RWPE1 (cell line): ENCODE results near the gene IRX4.
"Not testable (repeated sequence)": the region's sequence is repeated elsewhere in the genome, so short reads cannot be mapped to it uniquely, and the experiment has no call there.

ENCODE experiments used
- CTCF ChIA-PET: fragments of 350-600 bp; sonication (Branson Sonifier 250); formaldehyde crosslinking; extraction: SDS; loops from one replicate; lab custom pipeline; 2021; lab: Yijun Ruan, JAX
- POLR2A ChIA-PET: fragments of 400-600 bp; formaldehyde crosslinking; extraction: SDS; loops from one replicate; lab custom pipeline; 2020; ENCODE audit warnings: antibody characterized with exemption; ENCODE audit not compliant: low non-redundant PET; lab: Yijun Ruan, JAX
- DNase-seq: peaks from one replicate; pipeline ENCODE4 v3.0.0; 2012; ENCODE audit warnings: low spot score
- H3K27ac ChIP-seq: fragments of 450-650 bp; 2 replicates; pipeline ENCODE4 v1.5.1; 2017
- TF ChIP-seq, protein P1 (sequence below): fragments of 450-650 bp; conservative IDR thresholded peaks from 2 replicates; pipeline ENCODE4 v1.5.1; 2017; ENCODE audit warnings: low read depth, mild to moderate bottlenecking

IRX4 gene

DNA sequence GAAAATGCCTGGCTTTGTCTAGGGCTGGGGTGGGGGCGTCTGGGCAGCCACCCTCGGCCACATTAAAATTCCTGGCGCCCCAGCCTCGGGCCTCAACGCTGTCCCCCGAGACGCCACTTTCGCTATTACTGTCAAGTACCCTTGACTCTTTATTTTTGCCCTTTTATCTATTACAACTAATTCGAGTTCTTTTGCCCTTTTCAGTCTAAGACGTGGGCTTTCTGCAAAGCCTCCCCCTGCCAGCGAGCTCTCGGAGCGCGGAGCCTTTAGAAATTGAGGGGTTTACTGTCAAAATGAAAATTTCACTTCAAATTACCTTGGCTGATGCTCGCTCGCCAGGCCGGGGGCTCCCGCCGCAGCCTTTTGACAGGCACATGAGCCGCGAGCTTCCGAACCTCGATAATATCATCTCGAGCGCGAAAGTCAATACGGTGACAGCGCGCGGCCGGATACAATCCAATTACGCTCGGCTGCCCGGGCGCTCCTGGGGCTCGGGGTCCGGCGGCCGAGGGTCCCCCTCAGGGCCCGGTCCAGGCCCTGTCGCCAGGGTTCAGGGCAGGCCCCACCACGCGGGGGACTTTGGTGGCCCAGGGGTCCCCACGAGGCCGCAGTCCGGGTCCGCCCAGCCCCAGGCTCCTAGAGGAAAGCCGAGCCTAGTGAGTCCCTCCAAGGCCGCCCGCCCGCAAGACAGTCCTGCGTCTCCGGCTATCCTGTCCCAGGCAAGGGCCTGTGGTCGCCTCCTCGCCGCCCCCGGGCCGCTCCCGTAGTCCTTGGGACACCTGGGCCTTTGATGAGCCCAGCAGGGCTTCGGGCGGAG lies 6.7 kb downstream of the IRX4 start:
- POLR2A ChIA-PET = no interaction called here
- TF ChIP-seq, protein P1, sequence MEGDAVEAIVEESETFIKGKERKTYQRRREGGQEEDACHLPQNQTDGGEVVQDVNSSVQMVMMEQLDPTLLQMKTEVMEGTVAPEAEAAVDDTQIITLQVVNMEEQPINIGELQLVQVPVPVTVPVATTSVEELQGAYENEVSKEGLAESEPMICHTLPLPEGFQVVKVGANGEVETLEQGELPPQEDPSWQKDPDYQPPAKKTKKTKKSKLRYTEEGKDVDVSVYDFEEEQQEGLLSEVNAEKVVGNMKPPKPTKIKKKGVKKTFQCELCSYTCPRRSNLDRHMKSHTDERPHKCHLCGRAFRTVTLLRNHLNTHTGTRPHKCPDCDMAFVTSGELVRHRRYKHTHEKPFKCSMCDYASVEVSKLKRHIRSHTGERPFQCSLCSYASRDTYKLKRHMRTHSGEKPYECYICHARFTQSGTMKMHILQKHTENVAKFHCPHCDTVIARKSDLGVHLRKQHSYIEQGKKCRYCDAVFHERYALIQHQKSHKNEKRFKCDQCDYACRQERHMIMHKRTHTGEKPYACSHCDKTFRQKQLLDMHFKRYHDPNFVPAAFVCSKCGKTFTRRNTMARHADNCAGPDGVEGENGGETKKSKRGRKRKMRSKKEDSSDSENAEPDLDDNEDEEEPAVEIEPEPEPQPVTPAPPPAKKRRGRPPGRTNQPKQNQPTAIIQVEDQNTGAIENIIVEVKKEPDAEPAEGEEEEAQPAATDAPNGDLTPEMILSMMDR = no peak
- DNase-seq = no peak
- CTCF ChIA-PET = no interaction called here
- H3K27ac ChIP-seq = no peak overlapping the region

DNA sequence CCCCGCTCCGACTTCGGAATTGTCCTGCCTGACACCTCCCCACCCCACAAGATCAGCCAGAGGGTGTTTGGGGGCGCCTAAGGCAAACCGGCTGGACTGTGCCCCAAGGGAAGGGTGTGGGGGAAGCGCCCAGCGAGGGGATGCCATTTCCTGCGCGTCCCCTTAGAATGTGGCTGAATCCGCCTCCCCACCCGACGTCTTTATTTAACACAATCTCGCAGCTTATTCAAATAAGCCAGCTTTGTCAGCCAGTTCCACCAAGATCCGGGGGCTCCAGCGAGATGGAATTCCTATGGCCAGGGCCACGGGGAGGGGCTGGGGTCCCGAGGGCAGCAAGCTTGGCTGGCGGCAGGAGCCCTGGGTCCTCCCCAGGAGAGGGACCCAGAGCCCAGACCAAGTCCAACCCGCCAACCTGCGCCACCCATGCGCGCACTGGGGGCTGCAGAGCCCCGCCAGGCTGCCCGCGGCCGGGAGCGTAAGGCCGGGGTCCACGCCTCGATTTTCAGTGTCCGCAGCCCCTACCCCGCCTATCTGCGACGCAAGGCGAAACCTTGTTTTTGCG lies 7.4 kb downstream of the IRX4 start:
- TF ChIP-seq, protein P1 = no peak
- no peak overlapping the region for H3K27ac ChIP-seq
- POLR2A ChIA-PET = no interaction called here
- no peak for DNase-seq
- CTCF ChIA-PET = no interaction called here

- POLR2A ChIA-PET = no interaction called here
- DNase-seq = no peak
- TF ChIP-seq, protein P1 = no peak
- CTCF ChIA-PET = no interaction called here
- no peak overlapping the region for H3K27ac ChIP-seq
Observed at GRCh38 chr5:1874771-1875220, 7.9 kb downstream of the IRX4 start.

DNA sequence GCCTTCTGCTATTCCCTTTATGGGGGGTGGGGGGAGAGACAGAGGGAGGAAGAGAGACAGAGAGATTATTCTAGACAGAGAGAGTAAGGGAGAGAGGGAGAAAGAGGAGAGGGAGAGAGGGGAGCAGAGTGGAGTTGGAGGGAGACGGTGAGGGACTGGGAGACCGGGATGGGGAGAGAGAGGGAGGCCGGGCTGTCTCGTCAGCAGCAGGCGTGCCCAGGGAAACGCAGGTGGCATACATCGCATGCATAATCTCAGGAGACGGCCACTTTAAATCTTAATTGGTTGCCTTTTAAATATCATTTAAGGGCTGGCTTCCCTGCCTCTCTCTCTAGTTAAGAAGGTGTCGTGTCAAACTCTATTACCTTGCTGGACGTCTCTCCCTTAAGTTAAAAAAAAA lies 8.4 kb downstream of the IRX4 start:
- POLR2A ChIA-PET = no interaction called here

DNA sequence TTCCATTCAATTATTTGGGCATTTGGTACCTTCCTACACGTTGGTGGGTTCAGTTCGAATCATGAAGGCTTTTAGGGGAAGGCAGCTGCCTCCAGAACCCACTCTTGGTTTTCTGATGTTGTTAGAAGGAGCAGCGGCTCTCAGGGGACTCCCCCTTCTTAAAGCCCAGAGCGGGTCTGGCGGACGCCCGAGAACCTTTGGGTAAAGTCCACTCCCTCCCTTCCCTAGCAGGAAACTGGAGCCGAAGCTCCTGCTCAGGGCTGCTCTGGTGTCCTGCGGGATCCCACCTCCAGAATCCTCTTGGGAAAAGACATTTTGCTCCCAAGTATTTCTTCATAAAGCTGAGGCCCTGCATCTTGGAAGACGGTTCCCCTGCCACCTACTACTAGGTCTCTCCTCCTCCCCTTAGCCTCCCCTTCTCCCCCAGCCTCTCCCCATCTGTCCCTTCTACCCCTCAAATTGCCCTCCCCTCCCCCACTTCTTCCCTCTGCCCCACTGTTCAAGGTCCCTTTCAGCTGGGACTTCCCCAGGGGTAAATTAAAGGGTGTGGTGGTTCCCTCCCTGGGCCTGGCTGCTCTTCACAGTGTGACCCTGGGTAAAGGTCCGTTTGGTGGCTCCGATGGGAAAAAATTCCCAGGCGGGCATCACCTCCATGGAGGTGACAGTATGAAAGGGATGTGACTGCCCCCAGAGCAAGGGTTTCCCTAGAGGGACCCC lies 9.3 kb downstream of the IRX4 start:
- no peak for DNase-seq
- TF ChIP-seq, protein P1 = no peak
- CTCF ChIA-PET = no interaction called here
- peak overlapping the region; percentile 26; the same call in 1 of the 2 replicates for H3K27ac ChIP-seq
- POLR2A ChIA-PET = no interaction called here

More for the DNA sequence above, 8.4 kb downstream of the IRX4 start:
- CTCF ChIA-PET = no interaction called here
- no peak overlapping the region for H3K27ac ChIP-seq
- DNase-seq = no peak
- TF ChIP-seq, protein P1 = no peak

DNA sequence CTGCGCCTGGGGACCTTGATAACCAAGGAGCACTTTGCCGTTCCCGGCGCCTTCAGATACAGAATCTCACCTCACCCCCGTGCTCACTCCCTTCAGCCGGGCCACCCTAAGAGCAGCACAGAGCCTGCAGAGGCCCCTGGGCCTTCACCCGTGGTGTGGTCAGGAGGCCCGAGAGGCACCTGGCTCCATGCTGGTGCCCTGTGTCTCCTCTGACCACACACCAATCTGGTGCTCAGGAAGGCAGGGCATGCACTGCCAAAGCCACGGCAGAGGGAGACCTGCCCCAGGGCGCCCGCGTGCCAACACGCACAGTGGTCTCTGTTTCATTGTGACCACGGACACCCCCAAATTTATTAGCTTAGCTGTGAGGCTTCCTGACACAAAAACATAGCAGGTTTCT lies 11.3 kb downstream of the IRX4 start:
- ChIA-PET CTCF (no interaction called here), POLR2A (no interaction called here)
- H3K27ac ChIP-seq = 0 out of 2 replicates have a peak overlapping the region, but pooled peaks have one; percentile 26
- no peak for DNase-seq
- TF ChIP-seq, protein P1 = no peak

DNA sequence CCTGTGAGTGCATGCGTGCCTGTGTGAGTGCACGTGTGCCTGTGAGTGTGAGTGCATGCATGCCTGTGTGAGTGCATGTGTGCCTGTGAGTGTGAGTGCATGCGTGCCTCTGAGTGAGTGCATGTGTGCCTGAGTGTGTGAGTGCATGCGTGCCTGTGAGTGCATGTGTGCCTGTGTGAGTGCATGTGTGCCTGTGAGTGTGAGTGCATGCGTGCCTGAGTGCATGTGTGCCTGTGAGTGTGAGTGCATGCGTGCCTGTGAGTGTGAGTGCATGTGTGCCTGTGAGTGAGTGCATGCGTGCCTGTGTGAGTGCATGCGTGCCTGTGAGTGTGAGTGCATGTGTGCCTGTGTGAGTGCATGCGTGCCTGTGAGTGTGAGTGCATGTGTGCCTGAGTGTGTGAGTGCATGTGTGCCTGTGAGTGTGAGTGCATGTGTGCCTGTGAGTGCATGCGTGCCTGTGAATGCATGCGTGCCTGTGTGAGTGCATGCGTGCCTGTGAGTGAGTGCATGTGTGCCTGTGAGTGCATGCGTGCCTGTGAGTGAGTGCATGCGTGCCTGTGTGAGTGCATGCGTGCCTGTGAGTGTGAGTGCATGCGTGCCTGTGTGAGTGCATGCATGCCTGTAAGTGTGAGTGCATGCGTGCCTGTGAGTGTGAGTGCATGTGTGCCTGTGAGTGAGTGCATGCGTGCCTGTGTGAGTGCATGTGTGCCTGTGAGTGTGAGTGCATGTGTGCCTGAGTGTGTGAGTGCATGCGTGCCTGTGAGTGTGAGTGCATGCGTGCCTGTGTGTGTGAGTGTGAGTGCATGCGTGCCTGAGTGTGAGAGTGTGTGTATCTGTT lies 12.1 kb downstream of the IRX4 start:
- CTCF ChIA-PET, H3K27ac ChIP-seq, POLR2A ChIA-PET, DNase-seq: not testable (repeated sequence)
